Stimulated activated effector memory CD8-positive, alpha-beta T cell treated with anti-CD3 and anti-CD28 coated beads, Interleukin-12 subunit alpha, Interleukin-12 subunit beta, amount 100 ng/mL, for 72 hours (primary cell): ENCODE data around the gene C19orf47.

Source experiments
- ATAC-seq: fragments of 150-1000 bp; cut with Tn5 transposase; 2 replicates; pipeline ENCODE4 v1.10.0; 2021
- DNase-seq, 2 donors: peaks; one replicate each; pipeline ENCODE4 v3.0.0; 2021 to 2022; ENCODE audit warnings: low spot score in 2 of 2
- H3K27ac Mint-ChIP-seq: one replicate; pipeline ENCODE4 v1.8.0; 2022; ENCODE audit warnings: mild to moderate bottlenecking, mixed read lengths
- H3K36me3 Mint-ChIP-seq: one replicate; pipeline ENCODE4 v1.8.0; 2022; ENCODE audit warnings: mild to moderate bottlenecking, mixed read lengths
- H3K4me1 Mint-ChIP-seq: one replicate; pipeline ENCODE4 v1.8.0; 2022; ENCODE audit warnings: mixed read lengths
- H3K4me3 Mint-ChIP-seq: one replicate; pipeline ENCODE4 v1.8.0; 2022; ENCODE audit warnings: mild to moderate bottlenecking, mixed read lengths
- H3K9me3 Mint-ChIP-seq: one replicate; pipeline ENCODE4 v1.8.0; 2022; ENCODE audit warnings: mixed read lengths

C19orf47 gene, protein sequence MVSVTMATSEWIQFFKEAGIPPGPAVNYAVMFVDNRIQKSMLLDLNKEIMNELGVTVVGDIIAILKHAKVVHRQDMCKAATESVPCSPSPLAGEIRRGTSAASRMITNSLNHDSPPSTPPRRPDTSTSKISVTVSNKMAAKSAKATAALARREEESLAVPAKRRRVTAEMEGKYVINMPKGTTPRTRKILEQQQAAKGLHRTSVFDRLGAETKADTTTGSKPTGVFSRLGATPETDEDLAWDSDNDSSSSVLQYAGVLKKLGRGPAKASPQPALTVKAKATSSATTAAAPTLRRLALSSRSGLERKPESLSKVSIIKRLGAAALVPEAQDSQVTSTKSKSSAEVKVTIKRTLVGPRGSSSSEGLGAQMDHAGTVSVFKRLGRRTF

GRCh38 chr19:40348125-40348913 lies at the start of gene C19orf47, which contains the start of gene PLD3:
Gene C19orf47 (minus strand): TSS chr19:40348397. CDS start chr19:40341857, 6,540 bp downstream.
Gene PLD3 (plus strand): TSS chr19:40348695. CDS start chr19:40366484, 17,789 bp downstream.
- H3K4me3 Mint-ChIP-seq: peak within 1 kb of the TSS; percentile 78
- ATAC-seq (peak; percentile 98), DNase-seq (peak; percentile 96 to 99)
- H3K36me3 Mint-ChIP-seq: peaks cover 15% of the 10 kb centered on the region
- H3K27ac Mint-ChIP-seq: peak within 1 kb of the TSS; percentile 77
- H3K9me3 Mint-ChIP-seq: no peaks in the 10 kb centered on the region
- peaks cover 37% of the 10 kb centered on the region for H3K4me1 Mint-ChIP-seq

DNA sequence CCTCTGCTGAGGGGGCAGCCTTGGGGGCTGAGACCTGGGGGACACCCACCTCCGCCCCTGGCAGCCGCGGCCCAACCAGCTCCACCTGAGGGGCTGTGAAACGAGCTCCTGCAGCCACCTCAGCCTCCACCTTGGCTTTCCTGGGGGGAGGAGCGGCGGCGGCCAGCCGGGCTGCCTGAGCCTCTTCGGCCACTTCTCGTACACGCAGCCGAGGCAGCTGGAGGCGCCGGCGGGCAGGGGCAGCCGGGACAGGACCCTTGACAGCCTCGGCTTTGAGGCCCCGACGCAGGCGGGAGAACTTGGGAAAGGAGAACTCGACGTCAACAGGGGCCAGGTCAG lies 49.3 kb upstream of the C19orf47 start:
- Mint-ChIP-seq H3K4me1 (peaks cover 18% of the 10 kb centered on the region), H3K36me3 (no peaks in the 10 kb centered on the region), H3K27ac (no peak overlapping the region), H3K9me3 (no peaks in the 10 kb centered on the region), H3K4me3 (no peak overlapping the region)
- DNase-seq (no peak), ATAC-seq (no peak)

GRCh38 chr19:40396886-40397567 lies 48.8 kb upstream of the C19orf47 start:
- no peak for ATAC-seq
- DNase-seq: no peak
- H3K4me3 Mint-ChIP-seq: no peak overlapping the region
- H3K9me3 Mint-ChIP-seq: no peaks in the 10 kb centered on the region
- no peaks in the 10 kb centered on the region for H3K36me3 Mint-ChIP-seq
- no peak overlapping the region for H3K27ac Mint-ChIP-seq
- peaks cover 18% of the 10 kb centered on the region for H3K4me1 Mint-ChIP-seq

- H3K4me3 Mint-ChIP-seq: no peak overlapping the region
- no peak for ATAC-seq
- peaks cover 13% of the 10 kb centered on the region for H3K4me1 Mint-ChIP-seq
- H3K27ac Mint-ChIP-seq: no peak overlapping the region
- H3K9me3 Mint-ChIP-seq: no peaks in the 10 kb centered on the region
- DNase-seq: no peak
- no peaks in the 10 kb centered on the region for H3K36me3 Mint-ChIP-seq
Observed at GRCh38 chr19:40395956-40396355, 47.8 kb upstream of the C19orf47 start.

GRCh38 chr19:40394816-40395210 lies 46.6 kb upstream of the C19orf47 start:
- peaks cover 9% of the 10 kb centered on the region for H3K4me1 Mint-ChIP-seq
- no peak overlapping the region for H3K4me3 Mint-ChIP-seq
- DNase-seq (no peak), ATAC-seq (no peak)
- no peaks in the 10 kb centered on the region for H3K9me3 Mint-ChIP-seq
- H3K36me3 Mint-ChIP-seq: no peaks in the 10 kb centered on the region
- H3K27ac Mint-ChIP-seq: no peak overlapping the region

GRCh38 chr19:40393894-40394815 lies 46.0 kb upstream of the C19orf47 start:
- ATAC-seq (no peak), DNase-seq (no peak)
- no peaks in the 10 kb centered on the region for H3K36me3 Mint-ChIP-seq
- H3K9me3 Mint-ChIP-seq: no peaks in the 10 kb centered on the region
- H3K27ac Mint-ChIP-seq: no peak overlapping the region
- no peak overlapping the region for H3K4me3 Mint-ChIP-seq
- peaks cover 5% of the 10 kb centered on the region for H3K4me1 Mint-ChIP-seq

DNA sequence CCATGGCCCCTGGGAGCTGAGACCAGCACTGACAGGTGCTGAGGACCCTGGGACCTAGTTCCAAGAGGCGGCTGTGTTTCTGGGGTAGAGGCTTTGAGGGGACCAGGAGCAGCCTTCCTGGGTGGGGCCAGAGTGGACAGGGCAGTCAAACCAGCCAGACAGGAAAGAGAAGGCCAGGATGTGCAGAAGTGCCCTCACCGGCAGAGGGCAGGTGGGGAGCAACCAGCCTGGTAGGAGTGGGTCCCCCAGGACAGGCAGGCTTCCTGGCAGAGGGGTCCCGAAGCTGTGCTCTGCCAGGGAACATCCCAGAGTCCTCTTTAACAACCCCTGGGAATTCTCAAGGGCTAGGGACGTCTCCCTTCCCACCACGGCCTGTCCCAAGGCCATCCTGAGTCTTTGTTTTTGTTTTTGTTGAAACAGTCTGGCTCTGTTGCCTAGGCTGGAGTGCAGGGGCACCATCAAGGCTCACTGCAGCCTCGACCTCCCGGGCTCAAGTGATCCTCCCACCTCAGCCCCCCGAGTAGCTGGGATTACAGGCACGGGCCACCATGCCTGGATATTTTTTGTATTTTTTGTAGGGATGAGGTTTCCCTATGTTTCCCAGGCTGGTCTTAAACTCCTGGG lies 44.8 kb upstream of the C19orf47 start:
- Mint-ChIP-seq H3K9me3 (no peaks in the 10 kb centered on the region), H3K27ac (peak overlapping the region; percentile 4), H3K36me3 (no peaks in the 10 kb centered on the region), H3K4me1 (no peaks in the 10 kb centered on the region), H3K4me3 (no peak overlapping the region)
- ATAC-seq: peak; percentile 29
- no peak for DNase-seq

GRCh38 chr19:40392123-40392522 lies 43.9 kb upstream of the C19orf47 start:
- DNase-seq: no peak
- no peaks in the 10 kb centered on the region for H3K4me1 Mint-ChIP-seq
- ATAC-seq: no peak
- H3K27ac Mint-ChIP-seq: peak overlapping the region; percentile 4
- H3K4me3 Mint-ChIP-seq: no peak overlapping the region
- no peaks in the 10 kb centered on the region for H3K36me3 Mint-ChIP-seq
- H3K9me3 Mint-ChIP-seq: no peaks in the 10 kb centered on the region

DNA sequence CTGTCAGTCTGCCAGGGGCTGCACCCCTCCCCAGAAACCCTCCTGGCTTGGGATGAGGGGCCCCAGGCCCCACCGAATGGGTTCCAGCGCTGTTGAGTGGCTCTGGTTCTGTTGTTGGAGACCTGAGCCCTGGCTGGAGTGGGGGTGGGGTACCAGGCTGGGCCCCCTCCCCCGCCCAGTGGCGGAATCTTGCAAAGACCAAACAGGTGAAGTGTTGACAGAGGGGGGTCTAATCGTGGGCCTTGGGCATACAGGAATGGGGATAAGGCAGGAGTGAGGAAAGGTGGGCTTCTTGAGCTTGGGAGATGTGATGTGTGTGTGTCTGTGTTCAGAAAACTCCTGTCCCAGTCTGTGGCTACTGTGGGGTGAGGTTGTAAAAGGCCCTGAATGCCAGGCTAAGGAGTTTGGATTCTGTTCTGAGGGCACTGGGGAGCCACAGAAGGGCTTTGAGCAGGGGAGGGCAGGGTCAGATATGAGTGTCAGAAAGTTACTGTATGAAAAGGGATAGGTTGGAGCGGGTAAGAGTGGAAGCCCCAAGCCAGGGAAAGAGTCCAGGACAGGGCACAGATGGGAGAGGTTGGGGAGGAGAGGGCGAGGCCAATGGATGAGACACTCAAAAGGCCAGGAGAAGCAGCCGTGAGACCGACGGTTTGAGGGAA lies 42.0 kb upstream of the C19orf47 start, which contains the start of gene HIPK4:
Gene HIPK4 (minus strand): TSS at position 98 of the 659 bp plus-strand sequence. CDS start 279 bp downstream, outside the sequence.
- DNase-seq: no peak
- Mint-ChIP-seq H3K27ac (no peak within 1 kb of the TSS), H3K36me3 (no peaks in the 10 kb centered on the region), H3K4me3 (no peak within 1 kb of the TSS), H3K9me3 (no peaks in the 10 kb centered on the region), H3K4me1 (no peaks in the 10 kb centered on the region)
- ATAC-seq: no peak

- Mint-ChIP-seq H3K4me1 (no peaks in the 10 kb centered on the region), H3K4me3 (no peak overlapping the region), H3K27ac (no peak overlapping the region), H3K9me3 (no peaks in the 10 kb centered on the region), H3K36me3 (no peaks in the 10 kb centered on the region)
- ATAC-seq (no peak), DNase-seq (no peak)
Observed at GRCh38 chr19:40389404-40390083, 41.3 kb upstream of the C19orf47 start.

- no peak overlapping the region for H3K27ac Mint-ChIP-seq
- H3K36me3 Mint-ChIP-seq: no peaks in the 10 kb centered on the region
- no peak for ATAC-seq
- no peak for DNase-seq
- no peaks in the 10 kb centered on the region for H3K4me1 Mint-ChIP-seq
- no peaks in the 10 kb centered on the region for H3K9me3 Mint-ChIP-seq
- H3K4me3 Mint-ChIP-seq: no peak overlapping the region
Observed at GRCh38 chr19:40388481-40388880, 40.3 kb upstream of the C19orf47 start.

DNA sequence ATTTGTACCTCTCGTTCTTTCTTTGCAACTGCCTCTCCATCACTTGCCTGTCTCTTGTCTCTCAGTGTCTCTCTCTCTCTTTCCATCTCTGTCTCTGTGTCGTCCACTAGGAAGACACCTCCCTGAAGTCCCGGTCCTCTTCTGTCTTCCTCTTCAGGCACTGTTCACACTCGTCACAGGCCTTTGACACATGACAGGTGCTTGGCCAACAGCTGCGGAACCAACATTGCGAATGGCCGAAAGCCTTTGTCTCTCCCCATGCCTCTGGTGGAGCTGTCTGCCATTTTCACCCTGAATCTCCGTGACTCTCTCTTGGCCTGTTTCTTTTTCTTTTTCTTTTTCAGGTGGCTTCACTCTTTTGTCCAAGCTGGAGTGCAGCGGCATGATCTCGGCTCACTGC lies 39.0 kb upstream of the C19orf47 start:
- ATAC-seq (no peak), DNase-seq (no peak)
- no peaks in the 10 kb centered on the region for H3K4me1 Mint-ChIP-seq
- no peak overlapping the region for H3K27ac Mint-ChIP-seq
- no peaks in the 10 kb centered on the region for H3K9me3 Mint-ChIP-seq
- H3K4me3 Mint-ChIP-seq: no peak overlapping the region
- H3K36me3 Mint-ChIP-seq: no peaks in the 10 kb centered on the region

DNA sequence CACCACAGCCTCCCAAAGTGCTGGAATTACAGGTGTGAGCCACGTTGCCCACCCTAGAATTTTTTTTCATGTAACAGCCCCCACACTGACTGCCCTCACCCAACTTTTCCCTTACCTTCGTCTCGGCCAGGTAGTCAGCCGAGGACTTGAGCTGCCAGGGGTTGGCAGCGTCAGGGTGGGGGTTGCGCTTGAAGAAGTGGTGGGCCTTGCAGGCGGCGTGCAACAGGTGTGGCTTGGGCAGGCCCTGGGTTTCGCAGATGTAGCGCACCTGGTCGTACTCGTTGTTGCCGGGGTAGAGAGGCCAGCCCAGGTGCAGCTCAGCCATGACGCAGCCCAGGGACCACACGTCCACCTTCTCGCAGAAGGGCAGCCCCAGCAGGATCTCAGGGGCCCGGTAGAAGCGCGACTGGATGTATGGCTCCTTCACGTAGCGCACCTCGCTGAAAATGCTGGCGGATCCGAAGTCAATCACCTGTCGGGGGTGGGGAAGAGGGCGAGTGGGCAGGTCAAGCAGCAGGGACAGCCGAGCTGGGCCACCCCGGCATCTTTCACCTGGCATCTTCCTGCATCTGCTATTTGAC lies 35.6 kb upstream of the C19orf47 start:
- no peak overlapping the region for H3K4me3 Mint-ChIP-seq
- no peaks in the 10 kb centered on the region for H3K9me3 Mint-ChIP-seq
- no peak overlapping the region for H3K27ac Mint-ChIP-seq
- ATAC-seq (no peak), DNase-seq (no peak)
- H3K4me1 Mint-ChIP-seq: no peaks in the 10 kb centered on the region
- no peaks in the 10 kb centered on the region for H3K36me3 Mint-ChIP-seq
